ENCODE results near the gene MED9.

MED9 gene

DNA sequence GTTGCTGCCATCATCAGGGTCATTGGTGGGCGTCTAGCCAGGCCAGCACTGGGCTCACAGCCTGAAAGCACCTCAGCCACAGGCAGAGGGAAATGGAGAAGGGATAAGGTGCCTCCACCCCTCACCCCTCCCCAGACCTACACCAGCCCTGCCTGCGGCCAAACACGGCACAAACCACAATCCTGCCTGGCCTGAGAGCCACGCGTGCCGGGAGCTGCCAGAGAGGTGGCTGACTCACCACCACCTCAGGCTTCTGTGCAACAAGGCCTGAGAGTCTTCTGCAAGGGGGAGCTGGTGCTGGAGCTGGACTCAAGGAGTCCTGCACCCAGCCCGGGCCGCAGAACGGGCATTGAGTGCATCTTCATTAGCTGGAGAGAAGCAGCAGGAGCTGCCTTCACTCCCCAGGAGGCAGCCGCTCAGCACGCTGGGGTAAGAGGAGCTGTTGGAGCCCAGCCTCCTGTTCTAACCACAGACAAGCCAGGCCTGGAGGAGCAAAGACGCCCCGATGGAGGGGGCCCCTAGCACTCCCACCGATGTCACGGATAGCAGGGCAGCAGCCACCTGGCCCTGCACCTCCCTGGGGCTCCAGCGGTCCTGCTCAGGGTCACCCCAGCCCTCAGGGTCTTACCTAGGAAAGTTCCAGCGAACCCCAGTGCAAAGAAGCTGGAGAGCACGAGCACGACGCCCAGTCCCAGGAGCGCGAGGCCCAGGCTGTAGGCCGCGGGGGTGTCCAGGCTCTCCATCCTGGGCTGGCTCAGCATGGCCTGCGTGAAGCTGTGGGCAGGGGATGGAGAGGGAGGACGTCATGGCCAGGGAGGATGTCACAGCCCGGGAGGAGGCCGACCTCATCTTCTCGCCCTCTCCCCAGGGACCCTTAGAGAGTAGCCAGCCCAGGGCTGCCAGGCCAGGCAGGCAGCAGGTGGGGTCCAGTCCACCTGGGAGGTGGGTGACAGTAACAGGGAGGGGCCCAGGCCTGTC, 35.4 kb downstream of the MED9 start:
- Histone ChIP-seq H3F3A (ENCODE audit: control insufficient read depth, insufficient read depth) (no peaks in the 10 kb centered on the region), H3K27me3 (ENCODE audit: control insufficient read depth, low read length) (no peaks in the 10 kb centered on the region), H3K36me3 (ENCODE audit: control insufficient read depth, low read length) (no peaks in the 10 kb centered on the region), H3K9me2 (replicated peaks; ENCODE audit: control insufficient read depth, low read length) (no peaks in the 10 kb centered on the region), H3K4me3 (ENCODE audit: low read length) (no peak overlapping the region), H3K4me1 (ENCODE audit: control insufficient read depth, low read length) (peaks cover 5% of the 10 kb centered on the region; the same call in 1 of the 2 replicates), H3K27ac (ENCODE audit: low read depth, low read length) (no peak overlapping the region), H3K4me2 (ENCODE audit: low read length) (no peak overlapping the region), H3K9me3 (ENCODE audit: control insufficient read depth, insufficient read depth, low read length) (no peaks in the 10 kb centered on the region), H4K20me1 (ENCODE audit: control insufficient read depth, insufficient read depth, low read depth, low read length) (no peaks in the 10 kb centered on the region), H3K79me2 (ENCODE audit: control insufficient read depth, low read length) (no peaks in the 10 kb centered on the region)
- TF ChIP-seq CTCF (IDR thresholded peaks at IDR 0.05; ENCODE audit: low read depth, low read length, poor library complexity, severe bottlenecking) (no peak), EZH2phosphoT487 (IDR thresholded peaks at IDR 0.05; ENCODE audit: borderline replicate concordance, low read length) (no peak)

DNA sequence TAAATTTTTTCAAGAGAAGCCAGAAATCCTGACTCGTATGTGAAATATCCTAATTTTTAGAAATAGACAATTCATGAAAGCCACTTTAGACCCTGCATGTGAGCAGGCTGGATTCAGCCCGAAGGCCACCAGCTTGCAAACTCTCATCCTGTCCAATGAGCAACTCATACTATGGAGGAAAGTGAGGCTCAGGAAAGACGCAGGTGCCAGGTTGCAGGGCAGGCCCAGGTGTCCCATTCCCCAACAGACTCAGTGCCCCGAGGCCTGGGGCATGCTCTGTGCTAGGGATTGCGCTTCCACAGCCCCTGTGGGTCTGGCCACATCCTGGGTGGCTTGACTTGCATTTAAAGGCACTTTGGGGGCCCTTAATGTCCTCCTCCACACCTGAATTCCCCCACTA, 36.1 kb downstream of the MED9 start:
- no peak overlapping the region for H3K4me3 ChIP-seq (ENCODE audit: low read length)
- H3K4me1 ChIP-seq (ENCODE audit: control insufficient read depth, low read length): peaks cover 5% of the 10 kb centered on the region; the same call in 1 of the 2 replicates
- no peak overlapping the region for H3K4me2 ChIP-seq (ENCODE audit: low read length)
- no peaks in the 10 kb centered on the region for H3K27me3 ChIP-seq (ENCODE audit: control insufficient read depth, low read length)
- no peak for TF ChIP-seq EZH2phosphoT487 (IDR thresholded peaks at IDR 0.05; ENCODE audit: borderline replicate concordance, low read length)
- TF ChIP-seq CTCF (IDR thresholded peaks at IDR 0.05; ENCODE audit: low read depth, low read length, poor library complexity, severe bottlenecking): no peak
- H3K9me2 ChIP-seq (replicated peaks; ENCODE audit: control insufficient read depth, low read length): no peaks in the 10 kb centered on the region
- H3K36me3 ChIP-seq (ENCODE audit: control insufficient read depth, low read length): no peaks in the 10 kb centered on the region
- H3K9me3 ChIP-seq (ENCODE audit: control insufficient read depth, insufficient read depth, low read length): no peaks in the 10 kb centered on the region
- no peaks in the 10 kb centered on the region for H3K79me2 ChIP-seq (ENCODE audit: control insufficient read depth, low read length)
- H4K20me1 ChIP-seq (ENCODE audit: control insufficient read depth, insufficient read depth, low read depth, low read length): no peaks in the 10 kb centered on the region
- no peaks in the 10 kb centered on the region for H3F3A ChIP-seq (ENCODE audit: control insufficient read depth, insufficient read depth)
- no peak overlapping the region for H3K27ac ChIP-seq (ENCODE audit: low read depth, low read length)

- no peaks in the 10 kb centered on the region for H3K27me3 ChIP-seq (ENCODE audit: control insufficient read depth, low read length)
- H3K36me3 ChIP-seq (ENCODE audit: control insufficient read depth, low read length): no peaks in the 10 kb centered on the region
- H3K79me2 ChIP-seq (ENCODE audit: control insufficient read depth, low read length): no peaks in the 10 kb centered on the region
- no peaks in the 10 kb centered on the region for H3F3A ChIP-seq (ENCODE audit: control insufficient read depth, insufficient read depth)
- TF ChIP-seq CTCF (IDR thresholded peaks at IDR 0.05; ENCODE audit: low read depth, low read length, poor library complexity, severe bottlenecking) (no peak), EZH2phosphoT487 (IDR thresholded peaks at IDR 0.05; ENCODE audit: borderline replicate concordance, low read length) (no peak)
- no peak overlapping the region for H3K4me2 ChIP-seq (ENCODE audit: low read length)
- H3K9me2 ChIP-seq (replicated peaks; ENCODE audit: control insufficient read depth, low read length): no peaks in the 10 kb centered on the region
- peaks cover 5% of the 10 kb centered on the region; the same call in 1 of the 2 replicates for H3K4me1 ChIP-seq (ENCODE audit: control insufficient read depth, low read length)
- no peaks in the 10 kb centered on the region for H4K20me1 ChIP-seq (ENCODE audit: control insufficient read depth, insufficient read depth, low read depth, low read length)
- no peak overlapping the region for H3K27ac ChIP-seq (ENCODE audit: low read depth, low read length)
- no peaks in the 10 kb centered on the region for H3K9me3 ChIP-seq (ENCODE audit: control insufficient read depth, insufficient read depth, low read length)
- no peak overlapping the region for H3K4me3 ChIP-seq (ENCODE audit: low read length)
Measured at GRCh38 chr17:17513626-17514025, 36.8 kb downstream of the MED9 start.
